GM12878 (cell line): ENCODE data around the gene EYA2. TPM values are rescaled to one million over a fixed set of nuclear protein-coding genes. Genes with fewer than 3 reads are reported as not detected.

Experiments used
- ATAC-seq: fragments of 200-7000 bp; cut with Tn5 transposase; 3 replicates; pipeline ENCODE4 v1.9.1; 2020; ENCODE audit warnings: mild to moderate bottlenecking, moderate library complexity
- BruUV-seq: library from RNA; stranded (reverse); fragments of 400-500 nt; replicated peaks from 2 replicates; lab custom pipeline; 2021; lab: Mats Ljungman, UMichigan
- CTCF ChIA-PET: fragments of 300-600 bp; sonication (Branson Sonifier 250); formaldehyde crosslinking; extraction: SDS; loops from one replicate; lab custom pipeline; 2021; ENCODE audit warnings: inconsistent platforms; lab: Yijun Ruan, JAX
- POLR2A ChIA-PET: fragments of 350-600 bp; formaldehyde crosslinking; extraction: SDS; loops from one replicate; lab custom pipeline; 2021; ENCODE audit warnings: inconsistent platforms; lab: Charles Lee
- RAD21 ChIA-PET: fragments of 300-600 bp; sonication (Branson Sonifier 250); formaldehyde crosslinking; loops from one replicate; lab custom pipeline; 2023; ENCODE audit warnings: antibody characterized with exemption; ENCODE audit not compliant: unreplicated experiment; lab: Charles Lee
- SMC1A ChIA-PET: fragments of 300-600 bp; sonication (Branson Sonifier 250); formaldehyde crosslinking; loops from one replicate; lab custom pipeline; 2023; ENCODE audit not compliant: unreplicated experiment, uncharacterized antibody; lab: Charles Lee
- DNase-seq: peaks from one replicate; pipeline ENCODE4 v3.0.0-alpha.2; 2011; ENCODE audit warnings: low read depth, low spot score
- FAIRE-seq: peaks from 3 replicates; lab custom pipeline; 2011; peaks lifted over from hg19 to GRCh38; lab: Jason Lieb, UNC
- H2AFZ ChIP-seq: 2 replicates; pipeline ENCODE4 v1.6.0; 2011; ENCODE audit warnings: low read depth, low read length, control low read depth; ENCODE audit not compliant: control insufficient read depth
- H3K27ac ChIP-seq: 2 replicates; pipeline ENCODE4 v1.5.1; 2011; ENCODE audit warnings: control low read depth; ENCODE audit not compliant: control insufficient read depth, insufficient read depth
- H3K27me3 ChIP-seq, 2 experiments: replicated peaks in 1 of 2; 2 replicates each; pipeline versions ENCODE4 v1.6.0 to v1.6.1; 2011; ENCODE audit warnings: low read length in 1 of 2; ENCODE audit not compliant: control insufficient read depth in 2 of 2, insufficient read depth in 2 of 2
- H3K36me3 ChIP-seq, 2 experiments: 2 replicates each; pipeline ENCODE4 v1.5.1; 2011; ENCODE audit warnings: low read length in 1 of 2; ENCODE audit not compliant: control insufficient read depth in 2 of 2, insufficient read depth in 2 of 2
- H3K4me1 ChIP-seq: 2 replicates; pipeline ENCODE4 v1.6.1; 2011; ENCODE audit warnings: mild to moderate bottlenecking, low read length, moderate library complexity, mixed read lengths; ENCODE audit not compliant: control insufficient read depth, insufficient read depth
- H3K4me2 ChIP-seq: 2 replicates; pipeline ENCODE4 v1.6.0; 2011; ENCODE audit warnings: control low read depth; ENCODE audit not compliant: control insufficient read depth, insufficient read depth
- H3K4me3 ChIP-seq: fragments of 200-600 bp; sonication (generic); 2 replicates; pipeline ENCODE4 v1.5.1; 2016
- H3K79me2 ChIP-seq: 2 replicates; pipeline ENCODE4 v1.6.0; 2011; ENCODE audit warnings: low read length; ENCODE audit not compliant: control insufficient read depth, insufficient read depth
- H3K9ac ChIP-seq: 2 replicates; pipeline ENCODE4 v1.8.0; 2011; ENCODE audit warnings: low read length, control low read depth, mixed read lengths; ENCODE audit not compliant: control insufficient read depth, insufficient read depth
- H3K9me3 ChIP-seq: replicated peaks from 3 replicates; pipeline ENCODE4 v1.5.1; 2011; ENCODE audit warnings: mild to moderate bottlenecking, low read length; ENCODE audit not compliant: control insufficient read depth, insufficient read depth
- H4K20me1 ChIP-seq: 2 replicates; pipeline ENCODE4 v1.6.0; 2011; ENCODE audit not compliant: control insufficient read depth, insufficient read depth
- BRCA1 ChIP-seq: IDR thresholded peaks from 2 replicates; pipeline ENCODE4 v1.6.1; 2011; ENCODE audit warnings: low read depth, low read length, improper control_type of control experiment
- CHD1 ChIP-seq: IDR thresholded peaks from 2 replicates; pipeline ENCODE4 v1.6.1; 2012; ENCODE audit warnings: low read depth, low read length, improper control_type of control experiment
- ELK1 ChIP-seq: IDR thresholded peaks from 2 replicates; pipeline ENCODE4 v1.6.1; 2012; ENCODE audit warnings: low read depth, low read length, improper control_type of control experiment
- GABPA ChIP-seq: IDR thresholded peaks from 2 replicates; pipeline ENCODE4 v1.6.1; 2014; ENCODE audit warnings: antibody characterized with exemption, low read depth, mild to moderate bottlenecking, inconsistent platforms
- IRF3 ChIP-seq: fragments of 450-650 bp; IDR thresholded peaks from 2 replicates; pipeline ENCODE4 v1.6.1; 2014; ENCODE audit warnings: mild to moderate bottlenecking
- IRF4 ChIP-seq: IDR thresholded peaks from 2 replicates; pipeline ENCODE4 v1.6.1; 2011; ENCODE audit warnings: low read depth, low read length
- JUND ChIP-seq: IDR thresholded peaks from 2 replicates; pipeline ENCODE4 v1.6.1; 2012; ENCODE audit warnings: low read depth, mild to moderate bottlenecking, low read length, improper control_type of control experiment, moderate library complexity
- NFIC ChIP-seq: IDR thresholded peaks from 2 replicates; pipeline ENCODE4 v1.6.1; 2012; ENCODE audit warnings: low read depth, mild to moderate bottlenecking, inconsistent platforms, low read length, moderate library complexity
- NR2C1 ChIP-seq: fragments of 450-650 bp; IDR thresholded peaks from 2 replicates; pipeline ENCODE4 v1.6.1; 2017; ENCODE audit warnings: antibody characterized with exemption, mild to moderate bottlenecking, moderate library complexity
- SIX5 ChIP-seq: IDR thresholded peaks from 2 replicates; pipeline ENCODE4 v1.6.1; 2011; ENCODE audit warnings: mild to moderate bottlenecking, low read depth, low read length, moderate library complexity; ENCODE audit not compliant: severe bottlenecking
- SP1 ChIP-seq: IDR thresholded peaks from one replicate; pipeline ENCODE4 v1.6.1; 2011; ENCODE audit warnings: low read depth, low read length
- SREBF2 ChIP-seq: IDR thresholded peaks from 2 replicates; pipeline ENCODE4 v1.6.1; 2012; ENCODE audit warnings: mild to moderate bottlenecking, low read length
- SUPT20H ChIP-seq: IDR thresholded peaks from 2 replicates; pipeline ENCODE4 v1.6.1; 2011; ENCODE audit warnings: low read depth, mild to moderate bottlenecking, low read length, moderate library complexity, borderline replicate concordance; ENCODE audit not compliant: control insufficient read depth
- TBL1XR1 ChIP-seq: IDR thresholded peaks from 2 replicates; pipeline ENCODE4 v1.6.1; 2012; ENCODE audit warnings: low read depth, low read length, improper control_type of control experiment
- USF2 ChIP-seq: IDR thresholded peaks from 2 replicates; pipeline ENCODE4 v1.6.1; 2011; ENCODE audit warnings: low read depth, low read length, improper control_type of control experiment, borderline replicate concordance
- ZBTB40 ChIP-seq: fragments of 450-650 bp; IDR thresholded peaks from 2 replicates; pipeline ENCODE4 v1.6.1; 2016; ENCODE audit warnings: mild to moderate bottlenecking, moderate library complexity, borderline replicate concordance
- ZNF207 ChIP-seq: fragments of 450-650 bp; IDR thresholded peaks from 2 replicates; pipeline ENCODE4 v1.6.1; 2014; ENCODE audit warnings: antibody characterized with exemption, mild to moderate bottlenecking, borderline replicate concordance
- WGBS: methylation state at CpG from one replicate; pipeline ENCODE4 v1.1.6; 2016; ENCODE audit warnings: low lambda C conversion rate; ENCODE audit not compliant: insufficient replicate concordance, insufficient coverage; ENCODE audit errors: missing lambda C conversion rate; 5-methylcytosine and 5-hydroxymethylcytosine counted together
- in situ Hi-C: fragments of 300-500 bp; cut with MboI; formaldehyde crosslinking; loops from 9 replicates; pipeline ENCODE4 v1.14.3; 2018; ENCODE audit warnings: mixed read lengths
- intact Hi-C: fragments of 100-400 bp; cut with micrococcal nuclease; formaldehyde crosslinking; loops from one replicate; pipeline ENCODE4 v1.14.2; 2022; ENCODE audit not compliant: unreplicated experiment
- polyA plus RNA-seq, 11 experiments: library from polyadenylated mRNA; depleted of rRNA in 4 of 11; unstranded in 6 of 11; stranded (reverse) in 5 of 11; fragments of >200 nt; fragmentation: Nextera tagmentation in 4 of 11; fragmentation: Illumina TruSeq in 1 of 11; extraction: Ambion mirVana in 4 of 11; extraction: Trizol in 1 of 11; gene quantifications; 1 replicate in 1 of 11; 2 replicates in 10 of 11; pipeline versions ENCODE4 v1.2.1 to v1.2.3, GENCODE V29; 2011 to 2016; ENCODE audit warnings: inconsistent platforms in 2 of 11, missing spikeins in 2 of 11, low read depth in 1 of 11
- total RNA-seq, 4 experiments: library from RNA; depleted of rRNA in 3 of 4; stranded (reverse); fragments of >200 nt in 3 of 4; fragmentation: Illumina TruSeq in 1 of 4; extraction: Trizol in 1 of 4; gene quantifications; 2 replicates each; pipeline versions ENCODE4 v1.2.1 to v1.2.3, GENCODE V29; 2013 to 2021

Gene EYA2
- total and polyA plus RNA-seq, 10 of the 15 experiments (the other 5 are each of a cell fraction or from before 2014, with no cell fraction given), result 0.20 TPM; not detected in 9

GRCh38 chr20:47099093-47099492, 204.4 kb downstream of the EYA2 start:
- ATAC-seq, result no peak
- ChIA-PET CTCF (interaction anchor here (1.6 kb wide), 1 partner anchor 342 kb away, joined by 3 read pairs; no protein-coding TSS in a partner anchor), POLR2A (no interaction called here), RAD21 (no interaction called here), SMC1A (interaction anchor here (0.6 kb wide), 1 partner anchor 285 kb away, joined by 3 read pairs; no protein-coding TSS in a partner anchor)
- H3K27me3 ChIP-seq, result 0 out of 4 replicates have a peak, but pooled peaks cover 0 to 2% of the 10 kb centered on the region in 2 experiments
- H2AFZ ChIP-seq, result no peak overlapping the region
- H3K4me1 ChIP-seq, result no peaks in the 10 kb centered on the region
- no peak overlapping the region for H3K4me3 ChIP-seq
- 75% methylated on average over 7 of the region's 7 CpGs for WGBS
- no peak overlapping the region for H3K9ac ChIP-seq
- no peaks in the 10 kb centered on the region for H3K36me3 ChIP-seq
- no TSS peak for BruUV-seq
- intact Hi-C loops (no loop called here), in situ Hi-C loops (no loop called here)
- no peak for FAIRE-seq
- H4K20me1 ChIP-seq, result no peaks in the 10 kb centered on the region
- no peak overlapping the region for H3K4me2 ChIP-seq
- no peak for DNase-seq
- H3K27ac ChIP-seq, result no peak overlapping the region
- no peaks in the 10 kb centered on the region for H3K79me2 ChIP-seq
- no peaks in the 10 kb centered on the region; the same call in 2 of the 3 replicates for H3K9me3 ChIP-seq
- TF ChIP-seq ZBTB40, result no peak
- TF ChIP-seq IRF3, result no peak
- no peak for TF ChIP-seq GABPA
- TF ChIP-seq CHD1, result no peak
- TF ChIP-seq SP1, result no peak
- no peak for TF ChIP-seq SREBF2
- TF ChIP-seq NFIC, result no peak
- no peak for TF ChIP-seq SIX5
- no peak for TF ChIP-seq IRF4
- no peak for TF ChIP-seq JUND
- TF ChIP-seq ELK1, result no peak
- no peak for TF ChIP-seq TBL1XR1
- no peak for TF ChIP-seq ZNF207
- no peak for TF ChIP-seq BRCA1
- TF ChIP-seq USF2, result no peak
- no peak for TF ChIP-seq NR2C1
- no peak for TF ChIP-seq SUPT20H
